Activated CD4-positive, alpha-beta T cell treated with anti-CD3 and anti-CD28 coated beads, Interleukin-2, amount 10 ng/mL, durations not matched to agents 24 days and 14 days (primary cell): ENCODE results near the gene ATG9B. TPM values are rescaled to one million over a fixed set of nuclear protein-coding genes. Genes with fewer than 3 reads are reported as not detected.

Source experiments
- DNase-seq: peaks from one replicate; pipeline ENCODE4 v3.0.0; 2022
- H3K27ac Mint-ChIP-seq: one replicate; pipeline ENCODE4 v1.8.0; 2022; ENCODE audit warnings: mild to moderate bottlenecking, mixed read lengths
- H3K27me3 Mint-ChIP-seq: one replicate; pipeline ENCODE4 v1.8.0; 2022; ENCODE audit warnings: mixed read lengths
- H3K36me3 Mint-ChIP-seq: one replicate; pipeline ENCODE4 v1.8.0; 2022; ENCODE audit warnings: low read depth, mild to moderate bottlenecking, mixed read lengths
- H3K4me1 Mint-ChIP-seq: one replicate; pipeline ENCODE4 v1.8.0; 2021; ENCODE audit warnings: mixed read lengths
- H3K4me3 Mint-ChIP-seq: one replicate; pipeline ENCODE4 v1.8.0; 2022; ENCODE audit warnings: mild to moderate bottlenecking, moderate library complexity, mixed read lengths
- H3K9me3 Mint-ChIP-seq: one replicate; pipeline ENCODE4 v1.8.0; 2021; ENCODE audit warnings: mixed read lengths
- intact Hi-C: fragments of 100-400 bp; cut with micrococcal nuclease; formaldehyde crosslinking; loops from one replicate; pipeline ENCODE4 v1.15.1; 2023
- total RNA-seq: library from RNA; stranded (reverse); gene quantifications from 2 replicates; pipeline ENCODE4 v1.2.3, GENCODE V29; 2022

Gene ATG9B
- total RNA-seq, 1 donor from 2014 or later: 7.5 TPM

DNA sequence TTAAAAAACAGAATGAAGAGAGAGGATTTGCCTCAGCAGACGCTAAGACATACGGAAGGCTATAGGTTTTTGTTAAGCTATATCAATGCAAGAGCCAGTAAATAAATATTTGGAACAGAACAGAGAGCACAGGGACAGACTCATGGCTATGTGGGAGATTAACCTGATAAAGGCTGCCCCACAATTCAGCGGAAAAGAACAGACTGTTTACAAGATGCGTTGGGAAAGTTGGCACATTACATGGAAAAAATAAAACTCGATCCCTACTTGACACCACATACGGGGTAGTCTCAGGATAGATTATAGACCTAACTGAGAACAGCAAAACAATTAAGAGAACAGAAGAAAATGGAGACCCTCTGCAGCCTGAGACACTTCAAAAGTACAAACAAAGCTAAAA is 56.9 kb downstream of the ATG9B start:
- Mint-ChIP-seq H3K36me3 (no peaks in the 10 kb centered on the region), H3K27ac (no peak overlapping the region), H3K4me1 (peaks cover 2% of the 10 kb centered on the region), H3K27me3 (peaks cover 23% of the 10 kb centered on the region), H3K4me3 (no peak overlapping the region), H3K9me3 (no peaks in the 10 kb centered on the region)
- intact Hi-C loops: no loop called here
- DNase-seq: no peak

DNA sequence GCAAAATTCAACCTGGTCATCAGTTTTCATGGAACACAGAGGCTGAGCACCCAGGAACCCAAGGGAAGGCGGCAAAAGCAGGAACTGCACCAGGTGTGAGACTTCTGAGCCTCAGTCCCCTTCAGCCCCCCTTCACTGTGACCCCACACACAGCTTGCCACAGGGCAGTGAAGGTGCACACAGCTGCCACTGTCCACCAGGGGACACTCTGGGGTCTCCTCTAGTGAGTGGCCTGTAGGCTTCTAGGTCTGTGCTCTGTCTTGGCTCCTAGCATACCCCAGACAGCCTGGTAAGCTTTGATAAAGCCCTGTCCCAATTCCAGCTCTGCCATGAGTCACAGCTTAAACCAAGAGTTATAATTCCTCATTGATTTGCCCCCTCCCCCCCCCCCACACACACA is 58.3 kb downstream of the ATG9B start:
- no peaks in the 10 kb centered on the region for H3K36me3 Mint-ChIP-seq
- H3K4me3 Mint-ChIP-seq: no peak overlapping the region
- no peak for DNase-seq
- H3K27ac Mint-ChIP-seq: no peak overlapping the region
- intact Hi-C loops: no loop called here
- peaks cover 24% of the 10 kb centered on the region for H3K27me3 Mint-ChIP-seq
- H3K4me1 Mint-ChIP-seq: peaks cover 2% of the 10 kb centered on the region
- H3K9me3 Mint-ChIP-seq: no peaks in the 10 kb centered on the region

- intact Hi-C loops: no loop called here
Measured at GRCh38 chr7:150965273-150965830, 58.9 kb downstream of the ATG9B start.

More at GRCh38 chr7:150965273-150965830, 58.9 kb downstream of the ATG9B start:
- H3K27me3 Mint-ChIP-seq: peaks cover 28% of the 10 kb centered on the region
- no peak overlapping the region for H3K27ac Mint-ChIP-seq
- no peak for DNase-seq
- no peak overlapping the region for H3K4me3 Mint-ChIP-seq
- no peaks in the 10 kb centered on the region for H3K9me3 Mint-ChIP-seq
- no peaks in the 10 kb centered on the region for H3K36me3 Mint-ChIP-seq
- H3K4me1 Mint-ChIP-seq: peaks cover 2% of the 10 kb centered on the region

Other genes with a start within 250 kb of the ATG9B start
- not detected in 2 replicates for gene TMEM176B, start 224.1 kb downstream of the ATG9B start, total RNA-seq
- not detected in 2 replicates for gene TMEM176A, start 223.7 kb downstream of the ATG9B start, total RNA-seq
- not detected in 2 replicates for gene AOC1, start 172.0 kb downstream of the ATG9B start, total RNA-seq
- gene KCNH2, start 46.2 kb downstream of the ATG9B start, total RNA-seq: 0.36 and 0.37 TPM in 2 replicates
- gene NOS3, start 33.5 kb downstream of the ATG9B start, total RNA-seq: 14.3 and 15.7 TPM in 2 replicates
- 56.4 and 57.4 TPM in 2 replicates for gene ABCB8, start 4.0 kb upstream of the ATG9B start, total RNA-seq
- gene ASIC3, start 24.0 kb upstream of the ATG9B start, total RNA-seq: 3.5 and 4.0 TPM in 2 replicates
- gene CDK5, start 33.4 kb upstream of the ATG9B start, total RNA-seq: 26.5 and 26.8 TPM in 2 replicates
- gene SLC4A2, start 35.1 kb upstream of the ATG9B start, total RNA-seq: 115 and 127 TPM in 2 replicates
- 90.8 and 92.3 TPM in 2 replicates for gene FASTK, start 56.3 kb upstream of the ATG9B start, total RNA-seq
- gene TMUB1, start 59.0 kb upstream of the ATG9B start, total RNA-seq: 53.8 and 59.2 TPM in 2 replicates
- 54.3 and 60.0 TPM in 2 replicates for gene AGAP3, start 62.0 kb upstream of the ATG9B start, total RNA-seq
- gene GBX1, start 143.2 kb upstream of the ATG9B start, total RNA-seq: not detected in 2 replicates
- gene ASB10, start 162.8 kb upstream of the ATG9B start, total RNA-seq: not detected in 2 replicates
- gene H2BK1, start 186.0 kb upstream of the ATG9B start, total RNA-seq: 0.83 TPM in 1 of 2 replicates, not detected in the other
- gene ABCF2, start 202.7 kb upstream of the ATG9B start, total RNA-seq: 84.6 and 90.3 TPM in 2 replicates
- 42.0 and 46.4 TPM in 2 replicates for gene CHPF2, start 208.0 kb upstream of the ATG9B start, total RNA-seq
- 2.2 and 2.9 TPM in 2 replicates for gene SMARCD3, start 224.2 kb upstream of the ATG9B start, total RNA-seq